Measurements from ENCODE around the gene EHD4.

DNA sequence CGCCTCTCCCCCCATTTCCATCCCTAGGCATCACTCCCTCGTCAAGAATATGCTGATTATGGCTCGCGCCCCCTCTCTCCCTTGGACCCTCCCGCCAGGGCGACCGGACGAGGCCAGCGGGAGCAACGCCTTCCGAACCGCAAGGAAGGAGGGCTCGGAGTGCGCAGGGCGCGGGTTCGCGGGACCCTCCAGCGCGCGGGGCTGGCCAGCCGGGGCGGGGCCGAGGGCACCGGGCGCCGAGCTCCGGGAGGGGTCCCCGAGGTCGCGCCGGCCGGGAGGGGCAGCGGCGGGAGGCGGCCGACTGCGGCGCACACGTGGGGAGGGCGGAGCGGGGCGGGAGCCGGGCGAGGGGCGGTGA is 483 bp downstream of the EHD4 start:
- TF ChIP-seq POLR2A (IDR thresholded peaks at IDR 0.05; ENCODE audit: low read length) (no peak), GATA1 (IDR thresholded peaks at IDR 0.05; ENCODE audit: low read depth, low read length) (no peak)

All from erythroblast (primary cell).